Type B pancreatic cell (in vitro differentiated cells): ENCODE measurements around the gene P2RY1. TPM values are rescaled to one million over a fixed set of nuclear protein-coding genes. Genes with fewer than 3 reads are reported as not detected.

Experiments used
- DNase-seq: peaks from one replicate; pipeline ENCODE4 v3.0.0; 2021; ENCODE audit warnings: mixed read lengths; ENCODE audit not compliant: unreplicated experiment; ENCODE audit errors: extremely low spot score
- H3K27ac Mint-ChIP-seq: 2 replicates; pipeline ENCODE4 v1.8.0; 2021; ENCODE audit warnings: mild to moderate bottlenecking, mixed read lengths
- H3K27me3 Mint-ChIP-seq: 2 replicates; pipeline ENCODE4 v1.8.0; 2021; ENCODE audit warnings: mixed read lengths
- H3K36me3 Mint-ChIP-seq: 2 replicates; pipeline ENCODE4 v1.8.0; 2021; ENCODE audit warnings: mixed read lengths
- H3K4me1 Mint-ChIP-seq: one replicate; pipeline ENCODE4 v1.8.0; 2021; ENCODE audit warnings: mixed read lengths; ENCODE audit not compliant: unreplicated experiment
- H3K4me3 Mint-ChIP-seq: 2 replicates; pipeline ENCODE4 v1.8.0; 2021; ENCODE audit warnings: mild to moderate bottlenecking, mixed read lengths
- H3K9me3 Mint-ChIP-seq: 2 replicates; pipeline ENCODE4 v1.8.0; 2021; ENCODE audit warnings: mixed read lengths
- CTCF ChIP-seq: fragments of 200-600 bp; sonication (generic); conservative IDR thresholded peaks from 2 replicates; pipeline ENCODE4 v1.5.0; 2021; ENCODE audit warnings: antibody characterized with exemption, mild to moderate bottlenecking
- total RNA-seq: library from RNA; stranded (reverse); gene quantifications from 2 replicates; pipeline ENCODE4 v1.2.1, GENCODE V29; 2021; ENCODE audit warnings: low replicate concordance

Gene P2RY1
- total RNA-seq, 1 donor from 2014 or later: 3.6 TPM

DNA sequence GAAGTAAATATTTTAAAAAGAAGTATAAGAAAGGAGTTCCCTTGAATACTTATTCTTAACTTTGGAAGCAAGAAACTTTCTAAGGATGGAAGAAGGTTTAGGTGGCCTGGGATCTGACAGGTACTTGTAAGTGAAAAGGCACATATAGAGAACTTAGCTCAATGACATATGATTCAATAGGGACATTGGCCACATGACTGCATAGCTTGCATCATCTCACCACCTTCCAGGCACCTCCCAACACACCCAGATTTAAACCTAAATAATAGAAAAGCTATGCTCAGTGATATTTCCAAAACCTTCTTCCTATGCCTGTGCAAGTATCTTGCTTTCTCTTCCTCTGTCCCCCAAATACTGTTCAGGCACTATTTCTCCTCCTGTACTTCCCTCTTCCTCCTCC is 4.7 kb upstream of the P2RY1 start:
- DNase-seq: no peak
- Mint-ChIP-seq H3K27me3 (peaks cover 29% of the 10 kb centered on the region), H3K9me3 (no peaks in the 10 kb centered on the region), H3K4me1 (no peaks in the 10 kb centered on the region), H3K4me3 (no peak overlapping the region), H3K36me3 (no peaks in the 10 kb centered on the region), H3K27ac (no peak overlapping the region)
- no peak for TF ChIP-seq CTCF

GRCh38 chr3:152832046-152832445 is 2.9 kb upstream of the P2RY1 start:
- Mint-ChIP-seq H3K36me3 (no peaks in the 10 kb centered on the region), H3K9me3 (no peaks in the 10 kb centered on the region), H3K27ac (no peak overlapping the region), H3K27me3 (peaks cover 45% of the 10 kb centered on the region), H3K4me1 (no peaks in the 10 kb centered on the region), H3K4me3 (no peak overlapping the region)
- TF ChIP-seq CTCF: no peak
- DNase-seq: no peak

DNA sequence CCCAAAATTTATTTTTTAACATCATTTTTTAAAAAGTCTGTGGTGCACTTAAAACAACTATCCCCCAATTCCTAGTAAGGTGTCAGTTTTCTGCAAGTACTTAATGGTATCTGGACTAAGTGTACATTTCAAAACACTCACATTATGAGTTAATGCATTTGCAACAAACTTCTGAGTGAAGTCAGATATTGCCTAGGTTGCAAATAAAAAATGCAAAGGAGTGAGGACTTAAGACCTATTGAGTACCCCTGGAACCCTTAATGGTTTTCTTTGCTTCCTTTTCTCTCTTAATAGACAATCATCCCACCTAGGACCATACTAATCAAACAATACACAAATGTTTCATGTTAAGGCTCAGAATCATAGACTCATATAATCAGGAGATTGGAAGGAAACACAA is 1.8 kb upstream of the P2RY1 start:
- TF ChIP-seq CTCF: no peak
- no peak for DNase-seq
- Mint-ChIP-seq H3K36me3 (no peaks in the 10 kb centered on the region), H3K4me1 (no peaks in the 10 kb centered on the region), H3K27ac (no peak overlapping the region), H3K27me3 (peaks cover 54% of the 10 kb centered on the region), H3K9me3 (no peaks in the 10 kb centered on the region), H3K4me3 (peak overlapping the region; percentile 1)

- peak overlapping the region; percentile 98 for H3K4me3 Mint-ChIP-seq
- H3K27ac Mint-ChIP-seq: peak overlapping the region; percentile 87
- H3K9me3 Mint-ChIP-seq: no peaks in the 10 kb centered on the region
- DNase-seq: no peak
- H3K4me1 Mint-ChIP-seq: peaks cover 3% of the 10 kb centered on the region
- H3K27me3 Mint-ChIP-seq: peaks cover 66% of the 10 kb centered on the region
- TF ChIP-seq CTCF: peak; percentile 46
- H3K36me3 Mint-ChIP-seq: no peaks in the 10 kb centered on the region
These were observed 648 bp upstream of the P2RY1 start for GRCh38 chr3:152834191-152834775.

DNA sequence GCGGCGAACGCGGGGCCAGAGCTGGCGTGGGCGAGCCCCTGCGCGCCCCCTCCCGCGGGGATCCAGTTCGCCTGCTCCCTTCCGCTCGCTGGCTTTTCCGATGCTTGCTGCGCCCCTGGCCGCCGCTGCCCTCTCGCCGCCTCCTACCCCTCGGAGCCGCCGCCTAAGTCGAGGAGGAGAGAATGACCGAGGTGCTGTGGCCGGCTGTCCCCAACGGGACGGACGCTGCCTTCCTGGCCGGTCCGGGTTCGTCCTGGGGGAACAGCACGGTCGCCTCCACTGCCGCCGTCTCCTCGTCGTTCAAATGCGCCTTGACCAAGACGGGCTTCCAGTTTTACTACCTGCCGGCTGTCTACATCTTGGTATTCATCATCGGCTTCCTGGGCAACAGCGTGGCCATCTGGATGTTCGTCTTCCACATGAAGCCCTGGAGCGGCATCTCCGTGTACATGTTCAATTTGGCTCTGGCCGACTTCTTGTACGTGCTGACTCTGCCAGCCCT is 721 bp downstream of the P2RY1 start:
- Mint-ChIP-seq H3K27ac (peak overlapping the region; percentile 66), H3K27me3 (peaks cover 66% of the 10 kb centered on the region), H3K4me3 (peak overlapping the region; percentile 98), H3K36me3 (no peaks in the 10 kb centered on the region), H3K9me3 (no peaks in the 10 kb centered on the region), H3K4me1 (peaks cover 3% of the 10 kb centered on the region)
- DNase-seq: no peak
- peak; percentile 11 for TF ChIP-seq CTCF
